GM23338 (cell line): ENCODE measurements around the gene LIMA1. TPM values are rescaled to one million over a fixed set of nuclear protein-coding genes. Genes with fewer than 3 reads are reported as not detected.

Source experiments
- ATAC-seq: fragments of 200-7000 bp; cut with Tn5 transposase; 3 replicates; pipeline ENCODE4 v1.9.1; 2020
- DNase-seq: peaks from one replicate; pipeline ENCODE4 v3.0.0-alpha.2; 2015; ENCODE audit warnings: low spot score
- H2AFZ ChIP-seq: fragments of 200-600 bp; sonication (generic); 2 replicates; pipeline ENCODE4 v1.8.0; 2016; ENCODE audit warnings: antibody characterized with exemption, mild to moderate bottlenecking, moderate library complexity
- H3F3A ChIP-seq: fragments of 200-600 bp; sonication (generic); replicated peaks from 2 replicates; pipeline ENCODE4 v1.8.0; 2017; ENCODE audit warnings: antibody characterized with exemption, mixed run types, low read depth
- H3K27ac ChIP-seq: fragments of 200-600 bp; sonication (generic); 2 replicates; pipeline ENCODE4 v1.6.1; 2016; ENCODE audit warnings: low read depth
- H3K27me3 ChIP-seq: fragments of 200-600 bp; sonication (generic); 2 replicates; pipeline ENCODE4 v1.8.0; 2016; ENCODE audit warnings: mild to moderate bottlenecking, mixed run types, moderate library complexity; ENCODE audit not compliant: insufficient read depth
- H3K36me3 ChIP-seq: fragments of 200-600 bp; sonication (generic); 2 replicates; pipeline ENCODE4 v1.8.0; 2016; ENCODE audit warnings: mild to moderate bottlenecking; ENCODE audit not compliant: insufficient read depth
- H3K4me1 ChIP-seq: fragments of 200-600 bp; sonication (generic); 2 replicates; pipeline ENCODE4 v1.8.0; 2016; ENCODE audit warnings: mild to moderate bottlenecking, moderate library complexity; ENCODE audit not compliant: insufficient read depth
- H3K4me2 ChIP-seq: fragments of 200-600 bp; sonication (generic); 2 replicates; pipeline ENCODE4 v1.7.1; 2017; ENCODE audit warnings: mixed run types
- H3K4me3 ChIP-seq: fragments of 200-600 bp; sonication (generic); 2 replicates; pipeline ENCODE4 v1.6.1; 2016; ENCODE audit warnings: mixed run types
- H3K79me2 ChIP-seq: fragments of 200-600 bp; sonication (generic); replicated peaks from 2 replicates; pipeline ENCODE4 v1.8.0; 2017; ENCODE audit warnings: mild to moderate bottlenecking; ENCODE audit not compliant: insufficient read depth
- H3K9me2 ChIP-seq: fragments of 200-600 bp; sonication (generic); 2 replicates; pipeline ENCODE4 v1.8.0; 2017; ENCODE audit not compliant: insufficient read depth
- H4K20me1 ChIP-seq: fragments of 200-600 bp; sonication (generic); replicated peaks from 2 replicates; pipeline ENCODE4 v1.8.0; 2017; ENCODE audit warnings: mild to moderate bottlenecking; ENCODE audit not compliant: insufficient read depth
- H3K27ac Mint-ChIP-seq: 2 replicates; pipeline ENCODE4 v1.8.0; 2020; ENCODE audit warnings: inconsistent platforms, mild to moderate bottlenecking, moderate library complexity, mixed read lengths
- H3K27me3 Mint-ChIP-seq: 3 replicates; pipeline ENCODE4 v1.8.0; 2022; ENCODE audit warnings: low read depth, mild to moderate bottlenecking, moderate library complexity, mixed read lengths, inconsistent platforms; ENCODE audit not compliant: insufficient read depth, poor library complexity
- H3K36me3 Mint-ChIP-seq: 3 replicates; pipeline ENCODE4 v1.8.0; 2021; ENCODE audit warnings: low read depth, mild to moderate bottlenecking, inconsistent platforms, moderate library complexity, mixed read lengths
- H3K4me1 Mint-ChIP-seq: 3 replicates; pipeline ENCODE4 v1.8.0; 2020; ENCODE audit warnings: mild to moderate bottlenecking, inconsistent platforms, mixed read lengths
- H3K4me3 Mint-ChIP-seq: 3 replicates; pipeline ENCODE4 v1.8.0; 2021; ENCODE audit warnings: moderate library complexity, mild to moderate bottlenecking, inconsistent platforms, mixed read lengths
- H3K9me3 Mint-ChIP-seq: 3 replicates; pipeline ENCODE4 v1.8.0; 2020; ENCODE audit warnings: moderate library complexity, mild to moderate bottlenecking, inconsistent platforms, mixed read lengths
- CREB1 ChIP-seq: fragments of 250-450 bp; sonication (Bioruptor Pico); IDR thresholded peaks from 2 replicates; pipeline ENCODE4 v1.5.0; 2020; ENCODE audit warnings: low read depth, mild to moderate bottlenecking, moderate library complexity
- EZH2 ChIP-seq: fragments of 200-600 bp; sonication (generic); IDR thresholded peaks from one replicate; pipeline ENCODE4 v1.8.0; 2017; ENCODE audit warnings: antibody characterized with exemption, mild to moderate bottlenecking, low read depth; ENCODE audit not compliant: unreplicated experiment
- EZH2phosphoT487 ChIP-seq: fragments of 200-600 bp; sonication (generic); IDR thresholded peaks from one replicate; pipeline ENCODE4 v1.8.1; 2018; ENCODE audit warnings: antibody characterized with exemption; ENCODE audit not compliant: unreplicated experiment
- JUNB ChIP-seq: IDR thresholded peaks from one replicate; pipeline ENCODE4 v1.6.1; 2016; ENCODE audit warnings: antibody characterized with exemption; ENCODE audit not compliant: unreplicated experiment
- POLR2AphosphoS5 ChIP-seq: IDR thresholded peaks from 2 replicates; pipeline ENCODE4 v1.6.1; 2016; ENCODE audit warnings: antibody characterized with exemption, low read depth
- STAT1 ChIP-seq: IDR thresholded peaks from one replicate; pipeline ENCODE4 v1.6.1; 2016; ENCODE audit warnings: antibody characterized with exemption; ENCODE audit not compliant: unreplicated experiment
- ZNF114 ChIP-seq: fragments of 250-450 bp; sonication (Bioruptor Pico); IDR thresholded peaks from 2 replicates; pipeline ENCODE4 v1.5.0; 2020; ENCODE audit warnings: mild to moderate bottlenecking, moderate library complexity
- ZNF331 ChIP-seq: fragments of 250-450 bp; sonication (Bioruptor Pico); IDR thresholded peaks from 2 replicates; pipeline ENCODE4 v1.5.0; 2020; ENCODE audit warnings: low read depth, mild to moderate bottlenecking, moderate library complexity
- polyA plus RNA-seq: library from polyadenylated mRNA; unstranded; fragments of >200 nt; fragmentation: Nextera tagmentation; extraction: Ambion mirVana; gene quantifications from 2 replicates; pipeline ENCODE4 v1.2.1, GENCODE V29; 2016
- total RNA-seq: library from RNA; depleted of rRNA; stranded (reverse); fragments of >200 nt; shearing (Covaris generic); gene quantifications from 2 replicates; pipeline ENCODE4 v1.2.3, GENCODE V29; 2014
- TF ChIP-seq, protein P1 (sequence below), 2 experiments: fragments of 200-600 bp in 1 of 2; sonication (generic) in 1 of 2; conservative IDR thresholded peaks; 2 replicates each; pipeline versions ENCODE4 v1.5.1 to v1.6.1; 2016 to 2017; ENCODE audit warnings: antibody characterized with exemption in 2 of 2, low read depth in 2 of 2, mild to moderate bottlenecking in 2 of 2, moderate library complexity in 1 of 2
- TF ChIP-seq, protein P2 (sequence below): IDR thresholded peaks from 2 replicates; pipeline ENCODE4 v1.6.1; 2016; ENCODE audit warnings: antibody characterized with exemption
- TF ChIP-seq, protein P3 (sequence below): IDR thresholded peaks from one replicate; pipeline ENCODE4 v1.6.1; 2018; ENCODE audit warnings: antibody characterized with exemption; ENCODE audit not compliant: unreplicated experiment

Gene LIMA1
- total and polyA plus RNA-seq, 2 experiments from 2014 or later: 27.7 to 29.6 TPM

DNA sequence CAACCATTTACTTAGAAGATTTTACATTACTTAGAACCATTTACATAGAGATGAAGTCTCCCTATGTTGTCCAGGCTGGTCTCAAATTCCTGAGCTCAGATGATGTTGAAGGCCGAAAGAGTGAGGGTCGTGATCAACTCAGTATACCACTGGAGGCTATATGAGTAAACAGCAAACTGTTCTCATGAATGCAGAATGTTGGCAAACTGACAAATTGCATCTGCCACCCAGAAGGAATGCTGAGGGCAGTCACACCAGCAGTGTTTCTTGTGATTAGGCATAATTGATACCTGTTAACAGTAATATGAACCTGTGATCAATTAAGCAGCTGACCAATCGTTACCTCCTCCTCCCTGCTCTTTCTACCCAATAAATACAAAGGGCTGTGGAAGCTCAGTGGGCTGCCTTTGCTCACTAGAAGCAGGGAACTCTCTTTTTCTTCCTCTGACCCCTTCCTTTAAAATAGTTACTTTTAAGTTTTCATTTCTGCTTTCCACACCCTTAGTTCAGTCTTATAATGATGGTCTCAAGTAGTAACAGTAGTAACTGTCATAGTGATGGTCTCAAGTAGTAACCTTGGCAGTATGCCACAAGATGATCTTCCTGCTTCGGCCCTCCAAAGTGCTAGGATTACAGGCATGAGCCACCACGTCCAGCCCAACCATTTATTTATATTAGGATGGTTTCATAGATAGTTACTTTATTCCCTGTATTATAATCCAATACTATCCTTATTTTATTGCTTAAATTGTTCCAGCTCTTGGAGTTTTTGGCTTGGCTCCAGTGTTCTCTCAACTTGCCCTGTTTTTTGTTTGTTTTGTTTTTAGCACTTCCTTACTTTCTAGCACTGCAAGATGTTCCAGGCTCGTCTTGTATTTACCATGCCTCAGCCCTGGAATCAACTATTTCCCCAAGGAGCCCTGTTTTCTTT lies 25.8 kb downstream of the LIMA1 start:
- Mint-ChIP-seq H3K27me3 (no peaks in the 10 kb centered on the region), H3K4me1 (peaks cover 2% of the 10 kb centered on the region; the same call in 1 of the 3 replicates), H3K4me3 (no peak overlapping the region), H3K36me3 (no peaks in the 10 kb centered on the region), H3K27ac (no peak overlapping the region), H3K9me3 (no peaks in the 10 kb centered on the region)
- Histone ChIP-seq H2AFZ (no peak overlapping the region), H3K4me1 (no peaks in the 10 kb centered on the region), H3K27me3 (no peaks in the 10 kb centered on the region), H3K79me2 (no peaks in the 10 kb centered on the region), H3K4me2 (no peak overlapping the region), H3K4me3 (no peak overlapping the region), H4K20me1 (no peaks in the 10 kb centered on the region), H3K27ac (no peak overlapping the region), H3F3A (no peaks in the 10 kb centered on the region), H3K36me3 (no peaks in the 10 kb centered on the region), H3K9me2 (no peaks in the 10 kb centered on the region)
- no peak for DNase-seq
- no peak for ATAC-seq
- TF ChIP-seq EZH2phosphoT487 (no peak), EZH2 (no peak)
- TF ChIP-seq, protein P1, sequence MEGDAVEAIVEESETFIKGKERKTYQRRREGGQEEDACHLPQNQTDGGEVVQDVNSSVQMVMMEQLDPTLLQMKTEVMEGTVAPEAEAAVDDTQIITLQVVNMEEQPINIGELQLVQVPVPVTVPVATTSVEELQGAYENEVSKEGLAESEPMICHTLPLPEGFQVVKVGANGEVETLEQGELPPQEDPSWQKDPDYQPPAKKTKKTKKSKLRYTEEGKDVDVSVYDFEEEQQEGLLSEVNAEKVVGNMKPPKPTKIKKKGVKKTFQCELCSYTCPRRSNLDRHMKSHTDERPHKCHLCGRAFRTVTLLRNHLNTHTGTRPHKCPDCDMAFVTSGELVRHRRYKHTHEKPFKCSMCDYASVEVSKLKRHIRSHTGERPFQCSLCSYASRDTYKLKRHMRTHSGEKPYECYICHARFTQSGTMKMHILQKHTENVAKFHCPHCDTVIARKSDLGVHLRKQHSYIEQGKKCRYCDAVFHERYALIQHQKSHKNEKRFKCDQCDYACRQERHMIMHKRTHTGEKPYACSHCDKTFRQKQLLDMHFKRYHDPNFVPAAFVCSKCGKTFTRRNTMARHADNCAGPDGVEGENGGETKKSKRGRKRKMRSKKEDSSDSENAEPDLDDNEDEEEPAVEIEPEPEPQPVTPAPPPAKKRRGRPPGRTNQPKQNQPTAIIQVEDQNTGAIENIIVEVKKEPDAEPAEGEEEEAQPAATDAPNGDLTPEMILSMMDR (conservative IDR thresholded peaks at IDR 0.05; ENCODE audit: low read depth in 2 of 2): no peak
- TF ChIP-seq, protein P2, sequence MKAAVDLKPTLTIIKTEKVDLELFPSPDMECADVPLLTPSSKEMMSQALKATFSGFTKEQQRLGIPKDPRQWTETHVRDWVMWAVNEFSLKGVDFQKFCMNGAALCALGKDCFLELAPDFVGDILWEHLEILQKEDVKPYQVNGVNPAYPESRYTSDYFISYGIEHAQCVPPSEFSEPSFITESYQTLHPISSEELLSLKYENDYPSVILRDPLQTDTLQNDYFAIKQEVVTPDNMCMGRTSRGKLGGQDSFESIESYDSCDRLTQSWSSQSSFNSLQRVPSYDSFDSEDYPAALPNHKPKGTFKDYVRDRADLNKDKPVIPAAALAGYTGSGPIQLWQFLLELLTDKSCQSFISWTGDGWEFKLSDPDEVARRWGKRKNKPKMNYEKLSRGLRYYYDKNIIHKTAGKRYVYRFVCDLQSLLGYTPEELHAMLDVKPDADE: no peak

DNA sequence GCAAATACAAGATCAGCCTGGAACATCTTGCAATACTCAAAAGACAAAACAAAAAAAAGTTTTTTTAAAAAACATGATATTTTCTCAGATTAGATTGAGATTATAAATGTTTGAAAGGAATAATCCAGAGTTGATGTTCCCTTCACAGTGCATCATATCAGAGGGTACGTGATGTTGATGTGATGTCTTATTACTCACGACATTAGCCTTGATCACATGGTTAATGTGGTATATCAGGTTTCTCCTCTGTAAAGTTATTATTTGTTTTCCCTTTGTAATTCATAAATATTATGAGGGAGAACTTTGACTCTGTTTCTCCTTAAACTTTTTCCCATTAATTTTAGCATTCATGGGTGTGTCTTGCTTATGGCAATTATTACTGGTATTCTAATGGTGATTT lies 26.6 kb downstream of the LIMA1 start:
- Histone ChIP-seq H3F3A (no peaks in the 10 kb centered on the region), H3K4me3 (no peak overlapping the region), H3K79me2 (no peaks in the 10 kb centered on the region), H3K27me3 (no peaks in the 10 kb centered on the region), H3K9me2 (no peaks in the 10 kb centered on the region), H3K4me1 (no peaks in the 10 kb centered on the region), H2AFZ (no peak overlapping the region), H3K36me3 (no peaks in the 10 kb centered on the region), H3K4me2 (no peak overlapping the region), H3K27ac (no peak overlapping the region), H4K20me1 (no peaks in the 10 kb centered on the region)
- Mint-ChIP-seq H3K36me3 (no peaks in the 10 kb centered on the region), H3K4me1 (peaks cover 2% of the 10 kb centered on the region; the same call in 1 of the 3 replicates), H3K27ac (no peak overlapping the region), H3K9me3 (no peaks in the 10 kb centered on the region), H3K4me3 (no peak overlapping the region), H3K27me3 (no peaks in the 10 kb centered on the region)
- ATAC-seq (no peak), DNase-seq (no peak)
- TF ChIP-seq STAT1: no peak
- no peak for TF ChIP-seq EZH2phosphoT487
- TF ChIP-seq JUNB: no peak
- no peak for TF ChIP-seq CREB1 (CRISPR knock-in tag)
- TF ChIP-seq, protein P3, sequence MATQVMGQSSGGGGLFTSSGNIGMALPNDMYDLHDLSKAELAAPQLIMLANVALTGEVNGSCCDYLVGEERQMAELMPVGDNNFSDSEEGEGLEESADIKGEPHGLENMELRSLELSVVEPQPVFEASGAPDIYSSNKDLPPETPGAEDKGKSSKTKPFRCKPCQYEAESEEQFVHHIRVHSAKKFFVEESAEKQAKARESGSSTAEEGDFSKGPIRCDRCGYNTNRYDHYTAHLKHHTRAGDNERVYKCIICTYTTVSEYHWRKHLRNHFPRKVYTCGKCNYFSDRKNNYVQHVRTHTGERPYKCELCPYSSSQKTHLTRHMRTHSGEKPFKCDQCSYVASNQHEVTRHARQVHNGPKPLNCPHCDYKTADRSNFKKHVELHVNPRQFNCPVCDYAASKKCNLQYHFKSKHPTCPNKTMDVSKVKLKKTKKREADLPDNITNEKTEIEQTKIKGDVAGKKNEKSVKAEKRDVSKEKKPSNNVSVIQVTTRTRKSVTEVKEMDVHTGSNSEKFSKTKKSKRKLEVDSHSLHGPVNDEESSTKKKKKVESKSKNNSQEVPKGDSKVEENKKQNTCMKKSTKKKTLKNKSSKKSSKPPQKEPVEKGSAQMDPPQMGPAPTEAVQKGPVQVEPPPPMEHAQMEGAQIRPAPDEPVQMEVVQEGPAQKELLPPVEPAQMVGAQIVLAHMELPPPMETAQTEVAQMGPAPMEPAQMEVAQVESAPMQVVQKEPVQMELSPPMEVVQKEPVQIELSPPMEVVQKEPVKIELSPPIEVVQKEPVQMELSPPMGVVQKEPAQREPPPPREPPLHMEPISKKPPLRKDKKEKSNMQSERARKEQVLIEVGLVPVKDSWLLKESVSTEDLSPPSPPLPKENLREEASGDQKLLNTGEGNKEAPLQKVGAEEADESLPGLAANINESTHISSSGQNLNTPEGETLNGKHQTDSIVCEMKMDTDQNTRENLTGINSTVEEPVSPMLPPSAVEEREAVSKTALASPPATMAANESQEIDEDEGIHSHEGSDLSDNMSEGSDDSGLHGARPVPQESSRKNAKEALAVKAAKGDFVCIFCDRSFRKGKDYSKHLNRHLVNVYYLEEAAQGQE: no peak
- no peak for TF ChIP-seq EZH2
- TF ChIP-seq, protein P2: no peak
- TF ChIP-seq ZNF114: no peak
- no peak for TF ChIP-seq ZNF331 (CRISPR knock-in tag)
- TF ChIP-seq POLR2AphosphoS5: no peak
